ENCODE measurements around the gene CYP39A1. TPM values are rescaled to one million over a fixed set of nuclear protein-coding genes. Genes with fewer than 3 reads are reported as not detected.

Gene CYP39A1
- total and polyA plus RNA-seq, 2 donors (not counting 1 experiment from before 2014, with no cell fraction given) = not detected

DNA sequence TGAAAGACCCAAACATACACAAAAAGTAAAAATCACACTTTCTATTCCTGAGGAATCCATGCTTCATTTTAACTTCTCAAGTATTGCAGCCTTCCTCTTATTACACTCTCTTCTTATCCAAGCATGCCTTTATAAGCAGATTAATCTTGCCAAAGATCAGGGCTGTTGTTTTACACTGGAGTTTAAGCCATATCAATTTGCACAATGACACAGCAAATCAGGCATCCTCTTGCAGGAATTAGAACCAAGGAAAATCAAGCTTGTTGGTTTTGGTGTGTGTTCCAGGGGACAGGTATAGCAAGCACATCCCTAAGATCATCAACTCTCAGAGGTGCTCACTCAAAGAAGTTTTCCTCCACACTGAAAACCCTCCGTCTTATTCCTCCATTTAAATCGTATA, 69.5 kb downstream of the CYP39A1 start:
- H3K4me3 ChIP-seq (ENCODE audit: control extremely low read depth in 1 of 5, extremely low read depth in 1 of 5, insufficient read depth in 1 of 5, low read depth in 2 of 5, low read length in 4 of 5) = no peak overlapping the region
- H3K27ac Mint-ChIP-seq = no peak overlapping the region
- H3K27me3 ChIP-seq (replicated peaks in 1 of 4; ENCODE audit: control extremely low read depth in 1 of 4, control insufficient read depth in 3 of 4, insufficient read depth in 4 of 4, low read length in 3 of 4) = no peaks in the 10 kb centered on the region
- ChIA-PET POLR2A (no interaction called here), CTCF (no interaction called here)
- H3K4me2 ChIP-seq (replicated peaks; ENCODE audit: low read depth, low read length, poor library complexity, severe bottlenecking) = no peak overlapping the region
- H3K4me1 ChIP-seq (ENCODE audit: control insufficient read depth in 2 of 2, insufficient read depth in 2 of 2, low read length in 2 of 2) = no peaks in the 10 kb centered on the region
- H3K9ac ChIP-seq (ENCODE audit: low read length) = no peak overlapping the region
- no peaks in the 10 kb centered on the region for H3K9me3 Mint-ChIP-seq (ENCODE audit: insufficient read depth)
- H3K36me3 ChIP-seq (replicated peaks in 1 of 2; ENCODE audit: control extremely low read depth in 1 of 2, control insufficient read depth in 1 of 2, extremely low read depth in 1 of 2, insufficient read depth in 2 of 2, low read length in 1 of 2) = no peaks in the 10 kb centered on the region
- DNase-seq (no peak), ATAC-seq (ENCODE audit: low read depth) (no peak)
- H3K4me1 Mint-ChIP-seq = no peaks in the 10 kb centered on the region
- no peak overlapping the region for H2AFZ ChIP-seq (ENCODE audit: insufficient read depth, low read depth, low read length, poor library complexity, severe bottlenecking)
- H3K27me3 Mint-ChIP-seq = peaks cover 6% of the 10 kb centered on the region
- intact Hi-C loops (cut with micrococcal nuclease) = no loop called here
- H4K20me1 ChIP-seq (ENCODE audit: control insufficient read depth, insufficient read depth, low read length, poor library complexity, severe bottlenecking) = no peaks in the 10 kb centered on the region
- H3K27ac ChIP-seq (ENCODE audit: low read length in 2 of 2) = no peak overlapping the region
- TF ChIP-seq EZH2 (IDR thresholded peaks at IDR 0.05; ENCODE audit: borderline replicate concordance, insufficient read depth, low read depth, low read length, poor library complexity, severe bottlenecking) = no peak
- TF ChIP-seq, protein P1, sequence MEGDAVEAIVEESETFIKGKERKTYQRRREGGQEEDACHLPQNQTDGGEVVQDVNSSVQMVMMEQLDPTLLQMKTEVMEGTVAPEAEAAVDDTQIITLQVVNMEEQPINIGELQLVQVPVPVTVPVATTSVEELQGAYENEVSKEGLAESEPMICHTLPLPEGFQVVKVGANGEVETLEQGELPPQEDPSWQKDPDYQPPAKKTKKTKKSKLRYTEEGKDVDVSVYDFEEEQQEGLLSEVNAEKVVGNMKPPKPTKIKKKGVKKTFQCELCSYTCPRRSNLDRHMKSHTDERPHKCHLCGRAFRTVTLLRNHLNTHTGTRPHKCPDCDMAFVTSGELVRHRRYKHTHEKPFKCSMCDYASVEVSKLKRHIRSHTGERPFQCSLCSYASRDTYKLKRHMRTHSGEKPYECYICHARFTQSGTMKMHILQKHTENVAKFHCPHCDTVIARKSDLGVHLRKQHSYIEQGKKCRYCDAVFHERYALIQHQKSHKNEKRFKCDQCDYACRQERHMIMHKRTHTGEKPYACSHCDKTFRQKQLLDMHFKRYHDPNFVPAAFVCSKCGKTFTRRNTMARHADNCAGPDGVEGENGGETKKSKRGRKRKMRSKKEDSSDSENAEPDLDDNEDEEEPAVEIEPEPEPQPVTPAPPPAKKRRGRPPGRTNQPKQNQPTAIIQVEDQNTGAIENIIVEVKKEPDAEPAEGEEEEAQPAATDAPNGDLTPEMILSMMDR (IDR thresholded peaks at IDR 0.05) = no peak
- H3K79me2 ChIP-seq (ENCODE audit: control insufficient read depth, insufficient read depth, low read length) = no peaks in the 10 kb centered on the region
- WGBS (ENCODE audit: insufficient coverage) = no CpG with 5 or more reads among the region's 2 CpGs
- H3K4me3 Mint-ChIP-seq = no peak overlapping the region
- no peaks in the 10 kb centered on the region for H3K9me3 ChIP-seq (ENCODE audit: control extremely low read depth in 1 of 3, control insufficient read depth in 2 of 3, insufficient read depth in 1 of 3, low read length in 2 of 3)

GRCh38 chr6:46581459-46582177, 71.0 kb downstream of the CYP39A1 start:
- TF ChIP-seq, protein P1 (IDR thresholded peaks at IDR 0.05) = no peak
- no peak for TF ChIP-seq EZH2 (IDR thresholded peaks at IDR 0.05; ENCODE audit: borderline replicate concordance, insufficient read depth, low read depth, low read length, poor library complexity, severe bottlenecking)
- Histone ChIP-seq H3K79me2 (ENCODE audit: control insufficient read depth, insufficient read depth, low read length) (no peaks in the 10 kb centered on the region), H3K4me2 (replicated peaks; ENCODE audit: low read depth, low read length, poor library complexity, severe bottlenecking) (no peak overlapping the region), H3K4me1 (ENCODE audit: control insufficient read depth in 2 of 2, insufficient read depth in 2 of 2, low read length in 2 of 2) (no peaks in the 10 kb centered on the region), H3K27me3 (replicated peaks in 1 of 4; ENCODE audit: control extremely low read depth in 1 of 4, control insufficient read depth in 3 of 4, insufficient read depth in 4 of 4, low read length in 3 of 4) (no peaks in the 10 kb centered on the region), H3K9me3 (ENCODE audit: control extremely low read depth in 1 of 3, control insufficient read depth in 2 of 3, insufficient read depth in 1 of 3, low read length in 2 of 3) (no peaks in the 10 kb centered on the region), H3K27ac (ENCODE audit: low read length in 2 of 2) (no peak overlapping the region), H4K20me1 (ENCODE audit: control insufficient read depth, insufficient read depth, low read length, poor library complexity, severe bottlenecking) (no peaks in the 10 kb centered on the region), H3K4me3 (ENCODE audit: control extremely low read depth in 1 of 5, extremely low read depth in 1 of 5, insufficient read depth in 1 of 5, low read depth in 2 of 5, low read length in 4 of 5) (no peak overlapping the region), H3K36me3 (replicated peaks in 1 of 2; ENCODE audit: control extremely low read depth in 1 of 2, control insufficient read depth in 1 of 2, extremely low read depth in 1 of 2, insufficient read depth in 2 of 2, low read length in 1 of 2) (no peaks in the 10 kb centered on the region), H2AFZ (ENCODE audit: insufficient read depth, low read depth, low read length, poor library complexity, severe bottlenecking) (no peak overlapping the region), H3K9ac (ENCODE audit: low read length) (no peak overlapping the region)
- Mint-ChIP-seq H3K9me3 (ENCODE audit: insufficient read depth) (no peaks in the 10 kb centered on the region), H3K4me3 (no peak overlapping the region), H3K4me1 (no peaks in the 10 kb centered on the region), H3K27me3 (peaks cover 11% of the 10 kb centered on the region), H3K27ac (no peak overlapping the region)
- ChIA-PET CTCF (no interaction called here), POLR2A (no interaction called here)
- DNase-seq (no peak), ATAC-seq (ENCODE audit: low read depth) (no peak)
- intact Hi-C loops (cut with micrococcal nuclease) = no loop called here
